ENCODE results near the gene GJA9.

GJA9 gene

GRCh38 chr1:38831731-38832369 lies 49.5 kb downstream of the GJA9 start:
- no peak for DNase-seq (ENCODE audit: low read depth)

GRCh38 chr1:38829368-38829767 lies 52.0 kb downstream of the GJA9 start:
- no peak for DNase-seq (ENCODE audit: low read depth)

- DNase-seq (ENCODE audit: low read depth): no peak
Measured at GRCh38 chr1:38827318-38827717, 54.1 kb downstream of the GJA9 start.

DNA sequence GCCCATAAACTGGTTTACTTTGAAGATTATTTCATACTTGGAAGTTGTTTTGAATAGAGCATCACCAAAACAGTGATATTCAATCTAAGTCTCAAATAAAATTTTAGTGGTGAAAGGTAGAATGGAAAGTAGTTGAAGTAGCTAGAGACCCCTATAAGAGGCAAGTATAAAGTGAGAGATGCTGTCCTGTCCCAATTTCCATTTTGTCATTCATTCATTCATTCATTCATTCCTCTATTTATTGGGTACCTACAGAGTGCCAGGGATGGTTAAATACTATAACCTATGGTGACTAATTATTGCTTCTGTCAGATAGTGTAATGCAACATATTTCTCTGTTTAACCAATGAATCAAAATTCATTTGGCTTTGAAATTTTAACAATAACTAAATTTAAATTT lies 54.5 kb downstream of the GJA9 start:
- DNase-seq (ENCODE audit: low read depth): no peak

- DNase-seq (ENCODE audit: low read depth): no peak
Measured at GRCh38 chr1:38826262-38826661, 55.1 kb downstream of the GJA9 start.

Measured in GM04503 (cell line).